HL-60 (cell line): ENCODE results near the gene SRRM5.

Source experiments
- POLR2AphosphoS5 ChIP-seq: IDR thresholded peaks from 2 replicates; pipeline ENCODE4 v1.6.1; 2012; ENCODE audit warnings: low read depth
- TF ChIP-seq, protein P1 (sequence below): IDR thresholded peaks from one replicate; pipeline ENCODE4 v1.5.1; 2011; ENCODE audit warnings: low read length, control low read depth, inconsistent platforms; ENCODE audit not compliant: insufficient read depth

DNA sequence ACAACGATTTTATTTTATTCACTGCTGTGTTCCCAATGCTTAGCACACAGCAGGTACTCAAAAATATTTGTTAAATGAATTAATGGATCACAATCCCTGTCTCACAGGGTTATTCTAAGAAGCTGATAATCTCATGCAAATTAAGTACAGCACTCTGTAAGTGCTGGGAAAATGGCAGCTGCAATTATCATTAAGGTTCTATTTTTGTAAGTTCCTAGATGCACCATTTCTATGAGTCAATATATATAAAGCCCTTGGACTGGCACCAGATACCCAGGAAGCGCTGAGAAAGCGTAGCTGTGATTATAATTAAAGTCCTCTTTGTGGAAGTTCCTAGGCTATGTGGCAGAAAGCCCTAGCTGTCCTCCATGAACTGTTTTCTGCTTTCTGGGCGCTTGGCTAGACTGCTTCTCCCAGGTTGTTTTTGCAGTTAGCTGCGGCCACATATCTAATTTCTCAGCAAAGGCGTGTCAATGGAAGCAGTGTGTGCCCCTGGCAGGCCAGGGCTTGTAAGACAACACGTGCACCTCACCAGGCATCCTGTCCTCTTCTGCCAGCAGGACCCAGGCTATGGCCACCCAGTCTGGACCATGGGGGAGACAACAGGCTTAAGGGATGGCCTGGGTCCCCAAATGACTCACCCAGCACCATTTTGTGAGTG, 5.2 kb upstream of the SRRM5 start:
- TF ChIP-seq, protein P1, sequence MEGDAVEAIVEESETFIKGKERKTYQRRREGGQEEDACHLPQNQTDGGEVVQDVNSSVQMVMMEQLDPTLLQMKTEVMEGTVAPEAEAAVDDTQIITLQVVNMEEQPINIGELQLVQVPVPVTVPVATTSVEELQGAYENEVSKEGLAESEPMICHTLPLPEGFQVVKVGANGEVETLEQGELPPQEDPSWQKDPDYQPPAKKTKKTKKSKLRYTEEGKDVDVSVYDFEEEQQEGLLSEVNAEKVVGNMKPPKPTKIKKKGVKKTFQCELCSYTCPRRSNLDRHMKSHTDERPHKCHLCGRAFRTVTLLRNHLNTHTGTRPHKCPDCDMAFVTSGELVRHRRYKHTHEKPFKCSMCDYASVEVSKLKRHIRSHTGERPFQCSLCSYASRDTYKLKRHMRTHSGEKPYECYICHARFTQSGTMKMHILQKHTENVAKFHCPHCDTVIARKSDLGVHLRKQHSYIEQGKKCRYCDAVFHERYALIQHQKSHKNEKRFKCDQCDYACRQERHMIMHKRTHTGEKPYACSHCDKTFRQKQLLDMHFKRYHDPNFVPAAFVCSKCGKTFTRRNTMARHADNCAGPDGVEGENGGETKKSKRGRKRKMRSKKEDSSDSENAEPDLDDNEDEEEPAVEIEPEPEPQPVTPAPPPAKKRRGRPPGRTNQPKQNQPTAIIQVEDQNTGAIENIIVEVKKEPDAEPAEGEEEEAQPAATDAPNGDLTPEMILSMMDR, result no peak
- no peak for TF ChIP-seq POLR2AphosphoS5
